IMR-90 (cell line): Measurements from ENCODE around the gene CHRNB1. TPM values are rescaled to one million over a fixed set of nuclear protein-coding genes. Genes with fewer than 3 reads are reported as not detected.

Experiments used
- NFE2L2 ChIP-seq: fragments of 150-350 bp; IDR thresholded peaks from 2 replicates; pipeline ENCODE4 v1.6.1; 2016; ENCODE audit warnings: low read depth, mild to moderate bottlenecking, low read length
- RAD21 ChIP-seq: IDR thresholded peaks from 2 replicates; pipeline ENCODE4 v1.6.1; 2012; ENCODE audit warnings: low read length, improper control_type of control experiment
- polyA plus RNA-seq, 3 experiments: library from polyadenylated mRNA; depleted of rRNA; stranded (reverse); fragments of >200 nt; gene quantifications; 2 replicates each; pipeline ENCODE4 v1.2.3, GENCODE V29; 2012; ENCODE audit warnings: low replicate concordance in 1 of 3
- total RNA-seq: library from RNA; depleted of rRNA; stranded (reverse); fragments of >200 nt; gene quantifications from 2 replicates; pipeline ENCODE4 v1.2.3, GENCODE V29; 2012
- TF ChIP-seq, protein P1 (sequence below): fragments of 150-350 bp; IDR thresholded peaks from 2 replicates; pipeline ENCODE4 v1.6.1; 2016; ENCODE audit warnings: low read depth, mild to moderate bottlenecking, low read length, moderate library complexity, borderline replicate concordance

The CHRNB1 gene
- total and polyA plus RNA-seq, 2 of the 4 experiments (the other 2 are of a cell fraction): 4.3 to 6.0 TPM

GRCh38 chr17:7483255-7484066 is 38.6 kb downstream of the CHRNB1 start (continued):
- TF ChIP-seq, protein P1, sequence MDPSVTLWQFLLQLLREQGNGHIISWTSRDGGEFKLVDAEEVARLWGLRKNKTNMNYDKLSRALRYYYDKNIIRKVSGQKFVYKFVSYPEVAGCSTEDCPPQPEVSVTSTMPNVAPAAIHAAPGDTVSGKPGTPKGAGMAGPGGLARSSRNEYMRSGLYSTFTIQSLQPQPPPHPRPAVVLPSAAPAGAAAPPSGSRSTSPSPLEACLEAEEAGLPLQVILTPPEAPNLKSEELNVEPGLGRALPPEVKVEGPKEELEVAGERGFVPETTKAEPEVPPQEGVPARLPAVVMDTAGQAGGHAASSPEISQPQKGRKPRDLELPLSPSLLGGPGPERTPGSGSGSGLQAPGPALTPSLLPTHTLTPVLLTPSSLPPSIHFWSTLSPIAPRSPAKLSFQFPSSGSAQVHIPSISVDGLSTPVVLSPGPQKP: no peak
- TF ChIP-seq RAD21 (peak; percentile 0; the same call in 1 of the 2 replicates), NFE2L2 (no peak)
